Keratinocyte (primary cell): ENCODE measurements around the gene AAMDC.
"Not testable (repeated sequence)": the region's sequence is repeated elsewhere in the genome, so short reads cannot be mapped to it uniquely, and the experiment has no call there.

Source experiments
- CTCF ChIP-seq, 3 experiments: IDR thresholded peaks in 1 of 3; conservative IDR thresholded peaks in 1 of 3; optimal IDR thresholded peaks in 1 of 3; 2 replicates in 2 of 3; 3 replicates in 1 of 3; pipeline versions ENCODE3 to v1.5.1; 2011; ENCODE audit warnings: low read length in 3 of 3, mild to moderate bottlenecking in 3 of 3, moderate library complexity in 2 of 3, control low read depth in 1 of 3, inconsistent platforms in 1 of 3; ENCODE audit not compliant: insufficient read depth in 2 of 3; ENCODE audit errors: extremely low read depth in 1 of 3
- EZH2 ChIP-seq: IDR thresholded peaks from one replicate; pipeline ENCODE4 v1.6.1; 2012; ENCODE audit warnings: inconsistent platforms, mild to moderate bottlenecking, low read length, moderate library complexity

- TF ChIP-seq CTCF (optimal IDR thresholded peaks at IDR 0.05 in 1 of 3, IDR thresholded peaks at IDR 0.05 in 1 of 3, conservative IDR thresholded peaks at IDR 0.05 in 1 of 3; ENCODE audit: extremely low read depth in 1 of 3, insufficient read depth in 2 of 3, low read length in 3 of 3); EZH2: not testable (repeated sequence)
Observed at GRCh38 chr11:77822126-77822525, 1.2 kb downstream of the AAMDC start.
